HepG2 (cell line): ENCODE data around the gene HMCN2. TPM values are rescaled to one million over a fixed set of nuclear protein-coding genes. Genes with fewer than 3 reads are reported as not detected.

Experiments used
- ATAC-seq: fragments of 200-7000 bp; cut with Tn5 transposase; 3 replicates; pipeline ENCODE4 v1.9.1; 2020; ENCODE audit warnings: mild to moderate bottlenecking, moderate library complexity
- BruUV-seq: library from RNA; stranded (reverse); fragments of 400-500 nt; replicated peaks from 2 replicates; lab custom pipeline; 2021; lab: Mats Ljungman, UMichigan
- CTCF ChIA-PET: fragments of 300-600 bp; formaldehyde crosslinking; extraction: SDS; loops from one replicate; lab custom pipeline; 2021; ENCODE audit warnings: low total read pairs, inconsistent platforms, low intra/inter-chr PET ratio; lab: Yijun Ruan, JAX
- POLR2A ChIA-PET: fragments of 350-600 bp; sonication (Branson Sonifier 250); formaldehyde crosslinking; loops from one replicate; lab custom pipeline; 2020; ENCODE audit warnings: antibody characterized with exemption, inconsistent platforms; lab: Yijun Ruan, JAX
- DNase-seq: peaks from one replicate; pipeline ENCODE4 v3.0.0-alpha.2; 2015; ENCODE audit warnings: low spot score
- FAIRE-seq: peaks from 3 replicates; lab custom pipeline; 2011; peaks lifted over from hg19 to GRCh38; lab: Jason Lieb, UNC
- H2AFZ ChIP-seq: one replicate; pipeline ENCODE4 v1.6.1; 2011; ENCODE audit warnings: low read length, inconsistent platforms
- H3K27ac ChIP-seq: fragments of 300-600 bp; 3 replicates; pipeline ENCODE4 v1.8.0; 2011; ENCODE audit warnings: mixed run types, mild to moderate bottlenecking, mixed read lengths, low read length, inconsistent platforms; ENCODE audit not compliant: insufficient read depth; ENCODE audit errors: extremely low read length
- H3K27me3 ChIP-seq, 2 experiments: fragments of 200-600 bp in 1 of 2; 2 replicates in 1 of 2; 3 replicates in 1 of 2; pipeline versions ENCODE4 v1.6.0 to v1.8.0; 2011; ENCODE audit warnings: low read length in 2 of 2, mild to moderate bottlenecking in 2 of 2, moderate library complexity in 2 of 2, inconsistent platforms in 1 of 2; ENCODE audit not compliant: insufficient read depth in 2 of 2, control insufficient read depth in 1 of 2
- H3K36me3 ChIP-seq, 2 experiments: fragments of 200-600 bp in 1 of 2; replicated peaks in 1 of 2; 2 replicates in 1 of 2; 3 replicates in 1 of 2; pipeline versions ENCODE4 v1.5.1 to v1.8.0; 2011; ENCODE audit warnings: low read length in 2 of 2, inconsistent platforms in 1 of 2; ENCODE audit not compliant: insufficient read depth in 2 of 2, control insufficient read depth in 1 of 2
- H3K4me1 ChIP-seq: 2 replicates; pipeline ENCODE4 v1.5.1; 2012; ENCODE audit warnings: low read length, inconsistent platforms; ENCODE audit not compliant: insufficient read depth
- H3K4me2 ChIP-seq: 2 replicates; pipeline ENCODE4 v1.6.0; 2011; ENCODE audit warnings: low read depth, low read length, inconsistent platforms
- H3K4me3 ChIP-seq, 3 experiments: fragments of 200-600 bp in 1 of 3; sonication (generic), shearing (Covaris generic) in 1 of 3; replicated peaks in 1 of 3; 2 replicates each; pipeline ENCODE4 v1.5.1; 2011 to 2016; ENCODE audit warnings: low read length in 3 of 3, inconsistent platforms in 2 of 3, low read depth in 2 of 3, mild to moderate bottlenecking in 2 of 3, control low read depth in 1 of 3, mixed read lengths in 1 of 3; ENCODE audit not compliant: insufficient read depth in 1 of 3
- H3K79me2 ChIP-seq: one replicate; pipeline ENCODE4 v1.6.1; 2011; ENCODE audit warnings: low read length, inconsistent platforms; ENCODE audit not compliant: insufficient read depth
- H3K9ac ChIP-seq: 2 replicates; pipeline ENCODE4 v1.6.0; 2011; ENCODE audit warnings: mild to moderate bottlenecking, low read depth, low read length, inconsistent platforms; ENCODE audit not compliant: insufficient read depth
- H3K9me3 ChIP-seq: 2 replicates; pipeline ENCODE4 v1.5.1; 2012; ENCODE audit warnings: mild to moderate bottlenecking, low read length
- H4K20me1 ChIP-seq: 2 replicates; pipeline ENCODE4 v1.6.0; 2011; ENCODE audit warnings: inconsistent platforms, mild to moderate bottlenecking, low read length, moderate library complexity; ENCODE audit not compliant: insufficient read depth
- FLYWCH1 ChIP-seq: sonication (generic); formaldehyde crosslinking; IDR thresholded peaks from 2 replicates; pipeline ENCODE4 v1.8.1; 2023; ENCODE audit warnings: mild to moderate bottlenecking, missing genetic modification reagents
- HNRNPH1 ChIP-seq: fragments of 200-400 bp; formaldehyde crosslinking; optimal IDR thresholded peaks from 2 replicates; pipeline ENCODE3; 2017; ENCODE audit warnings: mild to moderate bottlenecking, low read depth, low read length
- IRF2 ChIP-seq: IDR thresholded peaks from 2 replicates; pipeline ENCODE4 v1.6.1; 2018; ENCODE audit warnings: missing genetic modification reagents, missing compliant biosample characterization
- KLF13 ChIP-seq: sonication (generic); formaldehyde crosslinking; IDR thresholded peaks from 2 replicates; pipeline ENCODE4 v1.4.0; 2020; ENCODE audit warnings: mild to moderate bottlenecking, missing genetic modification reagents
- NCOA1 ChIP-seq: sonication (generic); formaldehyde crosslinking; IDR thresholded peaks from 2 replicates; pipeline ENCODE4 v1.9.0; 2021; ENCODE audit warnings: missing genetic modification reagents
- NFE2L1 ChIP-seq: sonication (generic); formaldehyde crosslinking; IDR thresholded peaks from 2 replicates; pipeline ENCODE4 v1.4.0; 2020; ENCODE audit warnings: missing genetic modification reagents, mild to moderate bottlenecking, borderline replicate concordance
- ZMYM3 ChIP-seq: sonication (generic); formaldehyde crosslinking; IDR thresholded peaks from 2 replicates; pipeline ENCODE4 v1.5.1; 2020; ENCODE audit warnings: mild to moderate bottlenecking, missing genetic modification reagents
- ZNF24 ChIP-seq: fragments of 450-650 bp; IDR thresholded peaks from 2 replicates; pipeline ENCODE4 v1.6.1; 2017; ENCODE audit warnings: antibody characterized with exemption, mild to moderate bottlenecking
- ZNF251 ChIP-seq: sonication (generic); formaldehyde crosslinking; IDR thresholded peaks from 2 replicates; pipeline ENCODE4 v1.9.0; 2021; ENCODE audit warnings: mild to moderate bottlenecking, missing genetic modification reagents
- ZNF383 ChIP-seq: sonication (generic); formaldehyde crosslinking; IDR thresholded peaks from 2 replicates; pipeline ENCODE4 v1.4.0; 2020; ENCODE audit warnings: missing genetic modification reagents, mild to moderate bottlenecking, borderline replicate concordance
- ZNF432 ChIP-seq: sonication (generic); formaldehyde crosslinking; IDR thresholded peaks from 2 replicates; pipeline ENCODE4 v1.5.0; 2020; ENCODE audit warnings: missing genetic modification reagents, mild to moderate bottlenecking, borderline replicate concordance
- ZNF569 ChIP-seq: sonication (generic); formaldehyde crosslinking; IDR thresholded peaks from 2 replicates; pipeline ENCODE4 v1.5.0; 2020; ENCODE audit warnings: mild to moderate bottlenecking, missing genetic modification reagents, moderate library complexity, borderline replicate concordance
- ZNF746 ChIP-seq: sonication (generic); formaldehyde crosslinking; IDR thresholded peaks from 2 replicates; pipeline ENCODE4 v1.8.0; 2022; ENCODE audit warnings: mild to moderate bottlenecking, missing genetic modification reagents
- ZNF768 ChIP-seq: sonication (generic); formaldehyde crosslinking; IDR thresholded peaks from 2 replicates; pipeline ENCODE4 v1.4.0; 2020; ENCODE audit warnings: missing genetic modification reagents
- WGBS: methylation state at CpG from one replicate; pipeline ENCODE4 v1.1.6; 2017; ENCODE audit warnings: low lambda C conversion rate; 5-methylcytosine and 5-hydroxymethylcytosine counted together
- in situ Hi-C: cut with HindIII; loops from 2 replicates; pipeline ENCODE4 v1.10.0; 2017; ENCODE audit warnings: low pct_unique_long_range_greater_than_20kb; ENCODE audit not compliant: extremely low pct_ligation_motif_present
- intact Hi-C: fragments of 100-400 bp; cut with micrococcal nuclease; formaldehyde crosslinking; loops from one replicate; pipeline ENCODE4 v1.10.0; 2022; ENCODE audit not compliant: unreplicated experiment
- polyA plus RNA-seq, 8 experiments: library from polyadenylated mRNA; depleted of rRNA in 3 of 8; stranded (reverse) in 7 of 8; unstranded in 1 of 8; fragments of >200 nt; fragmentation: Illumina TruSeq in 4 of 8; extraction: Trizol in 4 of 8; gene quantifications; 2 replicates each; pipeline versions ENCODE4 v1.2.1 to v1.2.3, GENCODE V29; 2011 to 2016; ENCODE audit warnings: low read depth in 4 of 8, missing spikeins in 1 of 8, mixed read lengths in 1 of 8; ENCODE audit not compliant: insufficient read depth in 1 of 8
- total RNA-seq, 5 experiments: library from RNA; depleted of rRNA; stranded (reverse); fragments of >200 nt; fragmentation: Illumina TruSeq; extraction: Trizol; gene quantifications; 2 replicates each; pipeline ENCODE4 v1.2.3, GENCODE V29; 2016; ENCODE audit warnings: low read depth in 1 of 5
- TF ChIP-seq, protein P1 (sequence below): fragments of 450-650 bp; IDR thresholded peaks from 2 replicates; pipeline ENCODE4 v1.6.1; 2017; ENCODE audit warnings: mild to moderate bottlenecking
- TF ChIP-seq, protein P2 (sequence below): sonication (generic); formaldehyde crosslinking; IDR thresholded peaks from 2 replicates; pipeline ENCODE4 v1.5.0; 2020; ENCODE audit warnings: missing genetic modification reagents, mild to moderate bottlenecking, borderline replicate concordance

HMCN2 gene
- total and polyA plus RNA-seq, 2 of the 13 experiments (the other 11 are each of a cell fraction or from before 2014, with no cell fraction given), result 0.09 TPM; not detected in 1

DNA sequence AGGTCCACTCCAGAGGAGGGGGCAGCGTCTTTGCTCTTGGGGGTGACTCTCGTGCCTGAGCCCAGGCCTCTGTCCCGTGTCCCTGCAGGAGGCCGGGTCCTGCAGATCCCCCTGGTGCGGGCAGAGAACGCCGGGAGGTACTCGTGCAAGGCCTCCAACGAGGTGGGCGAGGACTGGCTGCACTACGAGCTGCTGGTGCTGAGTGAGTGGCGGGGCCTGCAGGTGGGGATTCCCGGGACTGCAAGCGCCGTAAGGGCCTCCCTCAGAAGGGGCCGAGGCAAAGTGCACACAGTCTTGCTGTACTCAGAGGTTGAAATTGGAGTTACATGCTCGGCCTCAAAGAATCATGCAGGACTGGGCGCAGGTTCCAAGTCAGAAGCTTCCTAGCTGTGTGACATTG lies 116.5 kb downstream of the HMCN2 start:
- no peak overlapping the region for H3K4me3 ChIP-seq
- ATAC-seq, result peak; percentile 70

DNA sequence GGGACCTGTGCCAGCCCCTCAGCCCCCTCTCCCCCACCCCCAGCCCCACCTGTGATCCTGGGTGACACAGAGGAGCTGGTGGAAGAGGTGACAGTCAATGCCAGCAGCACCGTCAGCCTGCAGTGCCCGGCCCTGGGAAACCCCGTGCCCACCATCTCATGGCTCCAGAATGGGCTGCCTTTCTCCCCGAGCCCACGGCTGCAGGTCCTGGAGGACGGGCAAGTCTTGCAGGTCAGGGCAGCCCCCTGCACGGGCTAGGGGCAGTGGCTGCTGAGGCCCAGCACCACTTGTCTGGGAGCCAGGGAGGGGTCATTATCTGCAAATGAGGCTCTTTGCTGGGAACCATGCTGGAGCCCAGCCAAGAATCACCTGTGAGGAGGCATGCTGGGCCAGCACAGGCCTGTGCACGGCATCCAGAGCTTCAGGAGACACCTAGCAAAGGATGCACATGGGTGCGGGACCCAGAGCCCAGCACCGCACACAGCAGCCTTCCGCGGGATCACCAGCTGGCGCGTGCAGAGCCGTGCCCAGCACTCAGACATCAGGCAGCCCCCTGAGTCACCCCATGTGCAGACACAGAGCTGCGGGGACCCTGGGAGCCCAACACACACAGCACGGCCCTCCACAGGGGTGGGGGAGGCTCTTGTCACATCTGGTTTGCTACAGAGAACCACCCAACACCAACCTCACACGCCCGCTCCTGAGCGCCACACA lies 117.2 kb downstream of the HMCN2 start:
- Histone ChIP-seq H3K79me2 (no peaks in the 10 kb centered on the region), H3K27me3 (peaks cover 7 to 32% of the 10 kb centered on the region in 2 experiments; a peak in 3 of 5 replicates), H3K9ac (no peak overlapping the region), H3K36me3 (no peaks in the 10 kb centered on the region), H3K4me3 (no peak overlapping the region), H3K27ac (no peak overlapping the region), H4K20me1 (peaks cover 2% of the 10 kb centered on the region; the same call in 1 of the 2 replicates), H3K4me2 (no peak overlapping the region), H3K4me1 (peaks cover 7% of the 10 kb centered on the region; the same call in 1 of the 2 replicates), H2AFZ (no peak overlapping the region), H3K9me3 (no peaks in the 10 kb centered on the region)
- ChIA-PET POLR2A (no interaction called here), CTCF (no interaction called here)
- intact Hi-C loops (no loop called here), in situ Hi-C loops (no loop called here)
- FAIRE-seq, result no peak
- no TSS peak for BruUV-seq
- no peak for DNase-seq
- 25% methylated on average over 2 of the region's 20 CpGs for WGBS
- ATAC-seq, result peak; percentile 16; the same call in 2 of the 3 replicates
- TF ChIP-seq NCOA1 (CRISPR knock-in tag) (no peak), ZNF746 (no peak), ZNF432 (CRISPR knock-in tag) (no peak), NFE2L1 (CRISPR knock-in tag) (no peak), ZNF383 (no peak), ZNF24 (no peak), FLYWCH1 (CRISPR knock-in tag) (no peak), ZNF569 (CRISPR knock-in tag) (no peak), IRF2 (CRISPR knock-in tag) (no peak), ZNF251 (CRISPR knock-in tag) (no peak), HNRNPH1 (no peak), ZMYM3 (CRISPR knock-in tag) (no peak)
- TF ChIP-seq, protein P1, sequence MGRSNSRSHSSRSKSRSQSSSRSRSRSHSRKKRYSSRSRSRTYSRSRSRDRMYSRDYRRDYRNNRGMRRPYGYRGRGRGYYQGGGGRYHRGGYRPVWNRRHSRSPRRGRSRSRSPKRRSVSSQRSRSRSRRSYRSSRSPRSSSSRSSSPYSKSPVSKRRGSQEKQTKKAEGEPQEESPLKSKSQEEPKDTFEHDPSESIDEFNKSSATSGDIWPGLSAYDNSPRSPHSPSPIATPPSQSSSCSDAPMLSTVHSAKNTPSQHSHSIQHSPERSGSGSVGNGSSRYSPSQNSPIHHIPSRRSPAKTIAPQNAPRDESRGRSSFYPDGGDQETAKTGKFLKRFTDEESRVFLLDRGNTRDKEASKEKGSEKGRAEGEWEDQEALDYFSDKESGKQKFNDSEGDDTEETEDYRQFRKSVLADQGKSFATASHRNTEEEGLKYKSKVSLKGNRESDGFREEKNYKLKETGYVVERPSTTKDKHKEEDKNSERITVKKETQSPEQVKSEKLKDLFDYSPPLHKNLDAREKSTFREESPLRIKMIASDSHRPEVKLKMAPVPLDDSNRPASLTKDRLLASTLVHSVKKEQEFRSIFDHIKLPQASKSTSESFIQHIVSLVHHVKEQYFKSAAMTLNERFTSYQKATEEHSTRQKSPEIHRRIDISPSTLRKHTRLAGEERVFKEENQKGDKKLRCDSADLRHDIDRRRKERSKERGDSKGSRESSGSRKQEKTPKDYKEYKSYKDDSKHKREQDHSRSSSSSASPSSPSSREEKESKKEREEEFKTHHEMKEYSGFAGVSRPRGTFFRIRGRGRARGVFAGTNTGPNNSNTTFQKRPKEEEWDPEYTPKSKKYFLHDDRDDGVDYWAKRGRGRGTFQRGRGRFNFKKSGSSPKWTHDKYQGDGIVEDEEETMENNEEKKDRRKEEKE, result no peak
- TF ChIP-seq, protein P2, sequence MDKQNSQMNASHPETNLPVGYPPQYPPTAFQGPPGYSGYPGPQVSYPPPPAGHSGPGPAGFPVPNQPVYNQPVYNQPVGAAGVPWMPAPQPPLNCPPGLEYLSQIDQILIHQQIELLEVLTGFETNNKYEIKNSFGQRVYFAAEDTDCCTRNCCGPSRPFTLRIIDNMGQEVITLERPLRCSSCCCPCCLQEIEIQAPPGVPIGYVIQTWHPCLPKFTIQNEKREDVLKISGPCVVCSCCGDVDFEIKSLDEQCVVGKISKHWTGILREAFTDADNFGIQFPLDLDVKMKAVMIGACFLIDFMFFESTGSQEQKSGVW (CRISPR knock-in tag), result no peak

More for the DNA sequence above, 116.5 kb downstream of the HMCN2 start:
- BruUV-seq, result no TSS peak
- TF ChIP-seq ZNF768 (CRISPR knock-in tag) (peak; percentile 78; the same call in 1 of the 2 replicates), KLF13 (CRISPR knock-in tag) (no peak)
- Histone ChIP-seq H3K36me3 (no peaks in the 10 kb centered on the region), H3K27ac (no peak overlapping the region), H3K27me3 (peaks cover 7 to 32% of the 10 kb centered on the region in 2 experiments; a peak in 3 of 5 replicates), H3K79me2 (no peaks in the 10 kb centered on the region), H2AFZ (no peak overlapping the region), H3K9ac (no peak overlapping the region), H3K4me1 (peaks cover 7% of the 10 kb centered on the region; the same call in 1 of the 2 replicates), H4K20me1 (peaks cover 2% of the 10 kb centered on the region; the same call in 1 of the 2 replicates), H3K9me3 (no peaks in the 10 kb centered on the region), H3K4me2 (no peak overlapping the region)
- in situ Hi-C loops, result no loop called here
- WGBS, result no CpG with 5 or more reads among the region's 18 CpGs
- DNase-seq, result no peak
- no peak for FAIRE-seq
- intact Hi-C loops, result no loop called here
- ChIA-PET POLR2A (no interaction called here), CTCF (no interaction called here)
